Measurements from ENCODE around the gene RAB3A. TPM values are rescaled to one million over a fixed set of nuclear protein-coding genes. Genes with fewer than 3 reads are reported as not detected.

Gene RAB3A
- polyA plus RNA-seq, 2 of the 4 experiments (the other 2 are of a cell fraction) = 0.39 to 1.0 TPM

- POLR2A ChIA-PET = no interaction called here
Observed at GRCh38 chr19:18172331-18173053, 31.4 kb downstream of the RAB3A start.

GRCh38 chr19:18171605-18172327, 32.1 kb downstream of the RAB3A start:
- DNase-seq (ENCODE audit: low read depth in 1 of 2, low spot score in 1 of 2) (no peak), ATAC-seq (no peak), FAIRE-seq (no peak)
- Histone ChIP-seq H3K4me3 (no peak overlapping the region), H3K4me1 (peaks cover 4% of the 10 kb centered on the region; the same call in 1 of the 3 replicates), H3K9me3 (no peaks in the 10 kb centered on the region), H3K4me2 (no peak overlapping the region), H3K27ac (no peak overlapping the region)
- WGBS (ENCODE audit: missing lambda C conversion rate) = 94% methylated on average over 8 of the region's 8 CpGs
- ChIA-PET POLR2A (no interaction called here), CTCF (interaction anchor here (0.6 to 3.9 kb wide), 4 partner anchors 11 to 170 kb away, joined by 3 to 20 read pairs (median 4); no protein-coding TSS in a partner anchor)
- TF ChIP-seq ZFP36 (IDR thresholded peaks at IDR 0.05; ENCODE audit: borderline replicate concordance, partially characterized antibody) (peak; percentile 49), MAZ (IDR thresholded peaks at IDR 0.05; ENCODE audit: borderline replicate concordance, low read depth, low read length) (no peak), EHF (CRISPR knock-in tag; IDR thresholded peaks at IDR 0.05) (no peak)

More at GRCh38 chr19:18172331-18173053, 31.4 kb downstream of the RAB3A start:
- Histone ChIP-seq H3K9me3 (no peaks in the 10 kb centered on the region), H3K27ac (no peak overlapping the region; a peak in 1 of 6 replicates), H3K4me3 (no peak overlapping the region), H3K4me2 (no peak overlapping the region), H3K4me1 (peaks cover 4% of the 10 kb centered on the region; the same call in 1 of the 3 replicates)
- TF ChIP-seq TFCP2L1 (CRISPR knock-in tag; IDR thresholded peaks at IDR 0.05) = no peak
- no peak for TF ChIP-seq RFX5 (IDR thresholded peaks at IDR 0.05)
- no peak for TF ChIP-seq FOSL2 (IDR thresholded peaks at IDR 0.05)
- no peak for TF ChIP-seq FOSL2 (CRISPR knock-in tag; IDR thresholded peaks at IDR 0.05)
- no peak for TF ChIP-seq CEBPB (IDR thresholded peaks at IDR 0.05)
- TF ChIP-seq HOXB5 (CRISPR knock-in tag; IDR thresholded peaks at IDR 0.05) = no peak
- no peak for TF ChIP-seq SREBF2 (IDR thresholded peaks at IDR 0.05)
- TF ChIP-seq ZSCAN20 (CRISPR knock-in tag; IDR thresholded peaks at IDR 0.05) = no peak
- no peak for TF ChIP-seq FOSB (CRISPR knock-in tag; IDR thresholded peaks at IDR 0.05)
- TF ChIP-seq POLR2AphosphoS2 (conservative IDR thresholded peaks at IDR 0.05; ENCODE audit: low read length) = no peak
- TF ChIP-seq HEYL (CRISPR knock-in tag; IDR thresholded peaks at IDR 0.05) = no peak
- no peak for TF ChIP-seq MAZ (IDR thresholded peaks at IDR 0.05; ENCODE audit: borderline replicate concordance, low read depth, low read length)
- no peak for TF ChIP-seq NR3C1 (IDR thresholded peaks at IDR 0.05)
- no peak for TF ChIP-seq POLR2A (IDR thresholded peaks at IDR 0.05; ENCODE audit: low read length)
- TF ChIP-seq JUNB (IDR thresholded peaks at IDR 0.05) = no peak
- TF ChIP-seq, protein P1, sequence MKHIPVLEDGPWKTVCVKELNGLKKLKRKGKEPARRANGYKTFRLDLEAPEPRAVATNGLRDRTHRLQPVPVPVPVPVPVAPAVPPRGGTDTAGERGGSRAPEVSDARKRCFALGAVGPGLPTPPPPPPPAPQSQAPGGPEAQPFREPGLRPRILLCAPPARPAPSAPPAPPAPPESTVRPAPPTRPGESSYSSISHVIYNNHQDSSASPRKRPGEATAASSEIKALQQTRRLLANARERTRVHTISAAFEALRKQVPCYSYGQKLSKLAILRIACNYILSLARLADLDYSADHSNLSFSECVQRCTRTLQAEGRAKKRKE (CRISPR knock-in tag; IDR thresholded peaks at IDR 0.05; ENCODE audit: low read depth) = no peak
- no peak for TF ChIP-seq RAD21 (conservative IDR thresholded peaks at IDR 0.05 in 1 of 2, IDR thresholded peaks at IDR 0.05 in 1 of 2)
- FAIRE-seq = no peak
- CTCF ChIA-PET = interaction anchor here (3.9 kb wide), 1 partner anchor 11 kb away, joined by 20 read pairs; no protein-coding TSS in a partner anchor
- no peak for ATAC-seq
- whole genome bisulfite sequencing (ENCODE audit: missing lambda C conversion rate) = 90% methylated on average over 6 of the region's 7 CpGs
- DNase-seq (ENCODE audit: low read depth in 1 of 2, low spot score in 1 of 2) = no peak

DNA sequence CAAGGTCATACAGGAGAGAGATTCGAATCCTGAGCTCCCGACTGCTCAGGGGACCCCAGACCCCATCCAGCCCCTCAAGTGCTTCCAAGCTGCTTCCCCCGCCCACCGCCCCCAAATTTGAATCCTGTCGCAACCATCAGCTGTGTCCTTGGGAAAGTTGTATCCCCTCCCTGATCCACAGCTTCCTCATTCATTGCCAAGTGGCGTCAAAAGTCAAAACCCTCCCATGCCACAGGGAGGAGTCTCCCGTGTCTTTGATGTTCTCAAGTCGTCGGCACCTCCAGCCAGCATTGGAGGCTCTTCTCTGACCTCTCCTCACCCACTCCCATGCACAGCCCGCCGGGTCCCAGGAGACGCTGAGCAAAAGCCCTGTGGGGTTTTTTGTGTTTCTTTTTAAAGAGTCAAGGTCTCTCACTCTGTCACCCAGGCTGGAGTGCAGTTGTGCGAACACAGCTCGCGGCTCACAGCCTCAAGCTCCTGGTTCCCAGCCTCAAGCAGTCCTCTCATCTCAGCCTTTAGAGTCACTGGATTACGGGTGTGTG, 33.1 kb downstream of the RAB3A start:
- no peak for ATAC-seq
- Histone ChIP-seq H3K4me2 (no peak overlapping the region), H3K9me3 (no peaks in the 10 kb centered on the region), H3K27ac (no peak overlapping the region), H3K4me3 (no peak overlapping the region), H3K4me1 (peaks cover 4% of the 10 kb centered on the region; the same call in 1 of the 3 replicates)
- POLR2A ChIA-PET = no interaction called here
- no peak for DNase-seq (ENCODE audit: low read depth in 1 of 2, low spot score in 1 of 2)
- CTCF ChIA-PET = interaction anchor here (0.8 to 3.9 kb wide), 7 partner anchors 9 to 169 kb away, joined by 3 to 20 read pairs (median 3); no protein-coding TSS in a partner anchor
- no peak for FAIRE-seq
- 83% methylated on average over 15 of the region's 16 CpGs for WGBS (ENCODE audit: missing lambda C conversion rate)
- TF ChIP-seq HOXB5 (CRISPR knock-in tag; IDR thresholded peaks at IDR 0.05) = no peak
- TF ChIP-seq RCOR1 (IDR thresholded peaks at IDR 0.05; ENCODE audit: low read depth, low read length) = no peak
- no peak for TF ChIP-seq NFE2L2 (conservative IDR thresholded peaks at IDR 0.05; ENCODE audit: low read length)
- no peak for TF ChIP-seq CBX2 (IDR thresholded peaks at IDR 0.05; ENCODE audit: borderline replicate concordance, low read depth)
- no peak for TF ChIP-seq PBX3 (IDR thresholded peaks at IDR 0.05)
- TF ChIP-seq, protein P2, sequence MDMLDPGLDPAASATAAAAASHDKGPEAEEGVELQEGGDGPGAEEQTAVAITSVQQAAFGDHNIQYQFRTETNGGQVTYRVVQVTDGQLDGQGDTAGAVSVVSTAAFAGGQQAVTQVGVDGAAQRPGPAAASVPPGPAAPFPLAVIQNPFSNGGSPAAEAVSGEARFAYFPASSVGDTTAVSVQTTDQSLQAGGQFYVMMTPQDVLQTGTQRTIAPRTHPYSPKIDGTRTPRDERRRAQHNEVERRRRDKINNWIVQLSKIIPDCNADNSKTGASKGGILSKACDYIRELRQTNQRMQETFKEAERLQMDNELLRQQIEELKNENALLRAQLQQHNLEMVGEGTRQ (IDR thresholded peaks at IDR 0.05) = no peak
- TF ChIP-seq HOXA7 (CRISPR knock-in tag; IDR thresholded peaks at IDR 0.05) = no peak
- no peak for TF ChIP-seq ZNF302 (CRISPR knock-in tag; IDR thresholded peaks at IDR 0.05)
- no peak for TF ChIP-seq ESRRA (IDR thresholded peaks at IDR 0.05; ENCODE audit: borderline replicate concordance, low read length)
- no peak for TF ChIP-seq ZC3H11A (IDR thresholded peaks at IDR 0.05)
- no peak for TF ChIP-seq KDM1A (IDR thresholded peaks at IDR 0.05; ENCODE audit: low read depth)
- TF ChIP-seq NR3C1 (IDR thresholded peaks at IDR 0.05) = no peak
- no peak for TF ChIP-seq NPAS2 (CRISPR knock-in tag; IDR thresholded peaks at IDR 0.05; ENCODE audit: borderline replicate concordance)
- no peak for TF ChIP-seq RFX5 (IDR thresholded peaks at IDR 0.05)
- no peak for TF ChIP-seq KDM5A (IDR thresholded peaks at IDR 0.05)
- TF ChIP-seq MYC (IDR thresholded peaks at IDR 0.05; ENCODE audit: borderline replicate concordance, low read length) = no peak
- TF ChIP-seq HDAC2 (IDR thresholded peaks at IDR 0.05) = no peak

Measured in A549 (cell line).